ENCODE results near the gene CORIN. TPM values are rescaled to one million over a fixed set of nuclear protein-coding genes. Genes with fewer than 3 reads are reported as not detected.

CORIN gene
- total and polyA plus RNA-seq, 8 donors = 0.31 to 1.7 (median 0.39) TPM; not detected in 2

GRCh38 chr4:47741200-47741599, 96.7 kb downstream of the CORIN start:
- Histone ChIP-seq H3K36me3 (no peaks in the 10 kb centered on the region), H3K4me3 (no peak overlapping the region), H3K27me3 (no peaks in the 10 kb centered on the region), H3K4me1 (no peaks in the 10 kb centered on the region), H3K27ac (no peak overlapping the region), H3K9me3 (peaks cover 0 to 7% (median 3%) of the 10 kb centered on the region in 4 donors)
- intact Hi-C loops (cut with DNase I; ENCODE audit: low total_unique reads) = no loop called here
- DNase-seq = no peak
- TF ChIP-seq EP300 (IDR thresholded peaks at IDR 0.05) (no peak), POLR2AphosphoS5 (IDR thresholded peaks at IDR 0.05) (no peak), POLR2A (IDR thresholded peaks at IDR 0.05) (no peak)
- TF ChIP-seq, protein P1, sequence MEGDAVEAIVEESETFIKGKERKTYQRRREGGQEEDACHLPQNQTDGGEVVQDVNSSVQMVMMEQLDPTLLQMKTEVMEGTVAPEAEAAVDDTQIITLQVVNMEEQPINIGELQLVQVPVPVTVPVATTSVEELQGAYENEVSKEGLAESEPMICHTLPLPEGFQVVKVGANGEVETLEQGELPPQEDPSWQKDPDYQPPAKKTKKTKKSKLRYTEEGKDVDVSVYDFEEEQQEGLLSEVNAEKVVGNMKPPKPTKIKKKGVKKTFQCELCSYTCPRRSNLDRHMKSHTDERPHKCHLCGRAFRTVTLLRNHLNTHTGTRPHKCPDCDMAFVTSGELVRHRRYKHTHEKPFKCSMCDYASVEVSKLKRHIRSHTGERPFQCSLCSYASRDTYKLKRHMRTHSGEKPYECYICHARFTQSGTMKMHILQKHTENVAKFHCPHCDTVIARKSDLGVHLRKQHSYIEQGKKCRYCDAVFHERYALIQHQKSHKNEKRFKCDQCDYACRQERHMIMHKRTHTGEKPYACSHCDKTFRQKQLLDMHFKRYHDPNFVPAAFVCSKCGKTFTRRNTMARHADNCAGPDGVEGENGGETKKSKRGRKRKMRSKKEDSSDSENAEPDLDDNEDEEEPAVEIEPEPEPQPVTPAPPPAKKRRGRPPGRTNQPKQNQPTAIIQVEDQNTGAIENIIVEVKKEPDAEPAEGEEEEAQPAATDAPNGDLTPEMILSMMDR (IDR thresholded peaks at IDR 0.05) = no peak

DNA sequence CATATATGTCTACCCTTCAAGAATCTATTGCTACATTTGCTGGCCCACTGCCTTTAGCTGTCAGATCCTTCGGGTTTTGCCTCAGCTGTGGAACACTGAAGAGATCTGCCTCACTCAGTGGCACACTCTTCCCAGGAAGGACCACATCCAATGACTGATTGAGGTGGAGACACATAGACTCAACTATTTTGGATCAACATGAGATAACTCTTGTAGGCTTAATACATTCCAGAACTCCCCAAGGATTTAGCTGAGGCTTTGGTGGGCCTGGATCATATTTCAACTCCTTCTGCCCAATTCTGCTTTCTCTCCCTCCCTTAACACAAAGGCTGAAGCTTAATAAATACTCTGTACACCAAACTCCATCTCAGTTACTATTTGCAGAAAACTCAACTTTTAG, 100.5 kb downstream of the CORIN start:
- intact Hi-C loops (cut with DNase I; ENCODE audit: low total_unique reads) = no loop called here
- Histone ChIP-seq H3K4me1 (no peaks in the 10 kb centered on the region), H3K27ac (no peak overlapping the region), H3K36me3 (no peaks in the 10 kb centered on the region), H3K27me3 (no peaks in the 10 kb centered on the region), H3K9me3 (peaks cover 0 to 7% (median 3%) of the 10 kb centered on the region in 4 donors), H3K4me3 (no peak overlapping the region)
- no peak for TF ChIP-seq POLR2AphosphoS5 (IDR thresholded peaks at IDR 0.05)
- TF ChIP-seq, protein P1 (IDR thresholded peaks at IDR 0.05) = no peak
- WGBS, 5 donors = 55 to 77% (median 74%) methylated on average over 1 of the region's 1 CpG
- DNase-seq = no peak

DNA sequence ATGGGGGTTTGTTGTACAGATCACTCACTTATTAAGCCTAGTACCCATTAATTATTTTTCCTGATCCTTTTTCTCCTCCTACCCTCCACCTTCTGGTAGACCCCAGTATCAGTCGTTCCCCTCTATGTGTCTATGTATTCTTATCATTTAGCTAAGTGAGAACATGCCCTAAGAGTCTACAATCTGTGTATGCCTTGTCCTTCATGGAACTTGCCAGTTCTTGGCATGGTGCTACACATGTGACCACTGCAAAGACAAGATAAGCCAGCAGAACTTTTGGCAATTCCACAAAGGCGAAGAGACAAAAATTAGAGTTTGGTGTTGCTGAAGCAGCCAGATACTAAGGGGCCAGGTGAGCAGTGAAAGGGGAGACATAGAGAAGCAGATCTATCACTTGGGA, 101.3 kb downstream of the CORIN start:
- no peak for DNase-seq
- Histone ChIP-seq H3K36me3 (no peaks in the 10 kb centered on the region), H3K4me3 (no peak overlapping the region), H3K27ac (no peak overlapping the region), H3K27me3 (no peaks in the 10 kb centered on the region), H3K9me3 (peaks cover 0 to 7% (median 3%) of the 10 kb centered on the region in 4 donors), H3K4me1 (no peaks in the 10 kb centered on the region)
- no peak for TF ChIP-seq POLR2A (IDR thresholded peaks at IDR 0.05)
- TF ChIP-seq, protein P1 (IDR thresholded peaks at IDR 0.05) = no peak
- TF ChIP-seq POLR2AphosphoS5 (IDR thresholded peaks at IDR 0.05) = no peak
- TF ChIP-seq EP300 (IDR thresholded peaks at IDR 0.05) = no peak
- intact Hi-C loops (cut with DNase I; ENCODE audit: low total_unique reads) = no loop called here
- 47 to 71% (median 66%) methylated on average over 2 of the region's 2 CpGs for WGBS, 5 donors

DNA sequence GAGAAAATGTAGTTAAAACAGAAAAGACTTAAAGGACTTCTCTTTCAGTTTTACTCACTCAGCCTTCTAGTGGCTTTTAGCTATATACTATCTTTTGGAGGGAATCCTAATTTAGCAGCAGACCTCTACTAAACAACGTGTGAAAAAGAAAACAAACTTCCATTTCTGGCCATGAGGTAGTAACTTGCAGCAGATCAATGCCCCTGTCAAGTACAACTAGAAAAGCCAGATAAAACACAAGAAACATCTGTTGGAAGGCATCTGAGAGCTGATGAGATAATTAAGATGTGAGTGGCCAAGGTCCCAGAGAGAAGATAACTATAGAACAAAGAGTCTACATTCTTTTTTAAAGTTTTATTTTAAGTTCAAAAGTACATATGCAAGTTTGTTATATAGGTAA, 101.7 kb downstream of the CORIN start:
- 13 to 38% (median 23%) methylated on average over 1 of the region's 1 CpG for WGBS, 5 donors
- intact Hi-C loops (cut with DNase I; ENCODE audit: low total_unique reads) = no loop called here

More for the DNA sequence above, 101.7 kb downstream of the CORIN start:
- TF ChIP-seq, protein P1 (IDR thresholded peaks at IDR 0.05) = no peak
- TF ChIP-seq EP300 (IDR thresholded peaks at IDR 0.05) (no peak), POLR2A (IDR thresholded peaks at IDR 0.05) (no peak), POLR2AphosphoS5 (IDR thresholded peaks at IDR 0.05) (no peak)
- Histone ChIP-seq H3K9me3 (peaks cover 0 to 7% (median 3%) of the 10 kb centered on the region in 4 donors), H3K27me3 (no peaks in the 10 kb centered on the region), H3K27ac (no peak overlapping the region), H3K36me3 (no peaks in the 10 kb centered on the region), H3K4me3 (no peak overlapping the region), H3K4me1 (no peaks in the 10 kb centered on the region)
- DNase-seq = no peak

Data from stomach (tissue), 9 donors.